WTC11 (cell line): Measurements from ENCODE around the gene CCM2.

Experiments used
- JUN ChIP-seq: sonication (generic); formaldehyde crosslinking; IDR thresholded peaks from 2 replicates; pipeline ENCODE4 v1.8.0; 2023; ENCODE audit warnings: mild to moderate bottlenecking, missing genetic modification reagents
- RELA ChIP-seq: sonication (generic); formaldehyde crosslinking; IDR thresholded peaks from 2 replicates; pipeline ENCODE4 v1.8.1; 2022; ENCODE audit warnings: missing genetic modification reagents, mild to moderate bottlenecking, borderline replicate concordance
- SP1 ChIP-seq: sonication (generic); formaldehyde crosslinking; conservative IDR thresholded peaks from 2 replicates; pipeline ENCODE4 v1.8.1; 2022; ENCODE audit warnings: missing genetic modification reagents
- ZNF232 ChIP-seq: sonication (generic); formaldehyde crosslinking; IDR thresholded peaks from 2 replicates; pipeline ENCODE4 v1.8.0; 2022; ENCODE audit warnings: mild to moderate bottlenecking, missing genetic modification reagents
- TF ChIP-seq, protein P1 (sequence below): fragments of 200-600 bp; IDR thresholded peaks from 2 replicates; pipeline ENCODE4 v1.8.0; 2022; ENCODE audit warnings: antibody characterized with exemption
- TF ChIP-seq, protein P2 (sequence below): sonication (generic); formaldehyde crosslinking; IDR thresholded peaks from 2 replicates; pipeline ENCODE4 v1.8.0; 2022; ENCODE audit warnings: missing genetic modification reagents

DNA sequence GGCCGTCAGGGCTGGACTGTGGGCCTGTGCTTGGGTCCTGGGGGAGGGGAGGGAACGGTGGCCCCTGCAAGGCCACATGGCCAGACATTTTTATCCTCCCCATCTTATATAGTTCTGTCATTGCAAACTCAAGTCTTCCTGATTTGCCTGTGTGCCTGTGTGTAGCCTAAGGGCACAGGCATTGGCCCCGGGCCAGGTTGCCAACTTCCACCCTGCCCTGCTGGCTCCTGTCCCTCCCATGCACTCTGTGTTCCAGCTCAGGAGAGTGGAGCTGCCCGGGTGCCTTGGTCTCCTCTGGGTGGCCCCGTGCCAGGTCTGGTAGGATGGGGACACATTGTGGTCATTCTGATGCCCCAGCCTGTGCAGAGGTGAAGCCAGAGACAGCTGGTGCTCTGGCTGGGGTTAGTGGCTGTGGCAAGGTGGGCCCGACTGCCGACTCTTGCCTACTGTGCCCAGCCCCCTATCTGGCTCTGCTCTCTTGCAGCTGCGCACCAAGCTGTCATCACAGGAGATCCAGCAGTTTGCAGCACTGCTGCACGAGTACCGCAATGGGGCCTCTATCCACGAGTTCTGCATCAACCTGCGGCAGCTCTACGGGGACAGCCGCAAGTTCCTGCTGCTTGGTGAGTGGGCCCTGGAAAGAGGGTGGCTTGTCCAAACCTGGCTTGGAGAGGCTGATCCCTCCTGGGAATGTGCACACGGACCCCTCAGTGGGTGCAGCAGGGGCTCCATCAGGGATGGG is 74.0 kb downstream of the CCM2 start:
- TF ChIP-seq, protein P1, sequence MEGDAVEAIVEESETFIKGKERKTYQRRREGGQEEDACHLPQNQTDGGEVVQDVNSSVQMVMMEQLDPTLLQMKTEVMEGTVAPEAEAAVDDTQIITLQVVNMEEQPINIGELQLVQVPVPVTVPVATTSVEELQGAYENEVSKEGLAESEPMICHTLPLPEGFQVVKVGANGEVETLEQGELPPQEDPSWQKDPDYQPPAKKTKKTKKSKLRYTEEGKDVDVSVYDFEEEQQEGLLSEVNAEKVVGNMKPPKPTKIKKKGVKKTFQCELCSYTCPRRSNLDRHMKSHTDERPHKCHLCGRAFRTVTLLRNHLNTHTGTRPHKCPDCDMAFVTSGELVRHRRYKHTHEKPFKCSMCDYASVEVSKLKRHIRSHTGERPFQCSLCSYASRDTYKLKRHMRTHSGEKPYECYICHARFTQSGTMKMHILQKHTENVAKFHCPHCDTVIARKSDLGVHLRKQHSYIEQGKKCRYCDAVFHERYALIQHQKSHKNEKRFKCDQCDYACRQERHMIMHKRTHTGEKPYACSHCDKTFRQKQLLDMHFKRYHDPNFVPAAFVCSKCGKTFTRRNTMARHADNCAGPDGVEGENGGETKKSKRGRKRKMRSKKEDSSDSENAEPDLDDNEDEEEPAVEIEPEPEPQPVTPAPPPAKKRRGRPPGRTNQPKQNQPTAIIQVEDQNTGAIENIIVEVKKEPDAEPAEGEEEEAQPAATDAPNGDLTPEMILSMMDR = no peak
- TF ChIP-seq ZNF232 (CRISPR knock-in tag) (no peak), RELA (CRISPR knock-in tag) (no peak), JUN (CRISPR knock-in tag) (no peak), SP1 (no peak)
- TF ChIP-seq, protein P2, sequence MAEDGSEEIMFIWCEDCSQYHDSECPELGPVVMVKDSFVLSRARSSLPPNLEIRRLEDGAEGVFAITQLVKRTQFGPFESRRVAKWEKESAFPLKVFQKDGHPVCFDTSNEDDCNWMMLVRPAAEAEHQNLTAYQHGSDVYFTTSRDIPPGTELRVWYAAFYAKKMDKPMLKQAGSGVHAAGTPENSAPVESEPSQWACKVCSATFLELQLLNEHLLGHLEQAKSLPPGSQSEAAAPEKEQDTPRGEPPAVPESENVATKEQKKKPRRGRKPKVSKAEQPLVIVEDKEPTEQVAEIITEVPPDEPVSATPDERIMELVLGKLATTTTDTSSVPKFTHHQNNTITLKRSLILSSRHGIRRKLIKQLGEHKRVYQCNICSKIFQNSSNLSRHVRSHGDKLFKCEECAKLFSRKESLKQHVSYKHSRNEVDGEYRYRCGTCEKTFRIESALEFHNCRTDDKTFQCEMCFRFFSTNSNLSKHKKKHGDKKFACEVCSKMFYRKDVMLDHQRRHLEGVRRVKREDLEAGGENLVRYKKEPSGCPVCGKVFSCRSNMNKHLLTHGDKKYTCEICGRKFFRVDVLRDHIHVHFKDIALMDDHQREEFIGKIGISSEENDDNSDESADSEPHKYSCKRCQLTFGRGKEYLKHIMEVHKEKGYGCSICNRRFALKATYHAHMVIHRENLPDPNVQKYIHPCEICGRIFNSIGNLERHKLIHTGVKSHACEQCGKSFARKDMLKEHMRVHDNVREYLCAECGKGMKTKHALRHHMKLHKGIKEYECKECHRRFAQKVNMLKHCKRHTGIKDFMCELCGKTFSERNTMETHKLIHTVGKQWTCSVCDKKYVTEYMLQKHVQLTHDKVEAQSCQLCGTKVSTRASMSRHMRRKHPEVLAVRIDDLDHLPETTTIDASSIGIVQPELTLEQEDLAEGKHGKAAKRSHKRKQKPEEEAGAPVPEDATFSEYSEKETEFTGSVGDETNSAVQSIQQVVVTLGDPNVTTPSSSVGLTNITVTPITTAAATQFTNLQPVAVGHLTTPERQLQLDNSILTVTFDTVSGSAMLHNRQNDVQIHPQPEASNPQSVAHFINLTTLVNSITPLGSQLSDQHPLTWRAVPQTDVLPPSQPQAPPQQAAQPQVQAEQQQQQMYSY (CRISPR knock-in tag) = no peak
